Neural cell (in vitro differentiated cells): ENCODE data around the gene FSIP2.

Experiments
- EP300 ChIP-seq: fragments of 450-650 bp; conservative IDR thresholded peaks from 2 replicates; pipeline ENCODE4 v1.6.1; 2014; ENCODE audit warnings: antibody characterized with exemption, mild to moderate bottlenecking, moderate library complexity; ENCODE audit not compliant: poor library complexity, severe bottlenecking
- POLR2AphosphoS5 ChIP-seq: IDR thresholded peaks from 2 replicates; pipeline ENCODE4 v1.6.1; 2012
- RAD21 ChIP-seq: fragments of 450-650 bp; conservative IDR thresholded peaks from 2 replicates; pipeline ENCODE4 v1.6.1; 2014; ENCODE audit warnings: antibody characterized with exemption, mild to moderate bottlenecking, moderate library complexity
- TF ChIP-seq, protein P1 (sequence below): fragments of 450-650 bp; IDR thresholded peaks from 2 replicates; pipeline ENCODE4 v1.5.1; 2014; ENCODE audit warnings: antibody characterized with exemption, mild to moderate bottlenecking, moderate library complexity; ENCODE audit not compliant: poor library complexity, severe bottlenecking

DNA sequence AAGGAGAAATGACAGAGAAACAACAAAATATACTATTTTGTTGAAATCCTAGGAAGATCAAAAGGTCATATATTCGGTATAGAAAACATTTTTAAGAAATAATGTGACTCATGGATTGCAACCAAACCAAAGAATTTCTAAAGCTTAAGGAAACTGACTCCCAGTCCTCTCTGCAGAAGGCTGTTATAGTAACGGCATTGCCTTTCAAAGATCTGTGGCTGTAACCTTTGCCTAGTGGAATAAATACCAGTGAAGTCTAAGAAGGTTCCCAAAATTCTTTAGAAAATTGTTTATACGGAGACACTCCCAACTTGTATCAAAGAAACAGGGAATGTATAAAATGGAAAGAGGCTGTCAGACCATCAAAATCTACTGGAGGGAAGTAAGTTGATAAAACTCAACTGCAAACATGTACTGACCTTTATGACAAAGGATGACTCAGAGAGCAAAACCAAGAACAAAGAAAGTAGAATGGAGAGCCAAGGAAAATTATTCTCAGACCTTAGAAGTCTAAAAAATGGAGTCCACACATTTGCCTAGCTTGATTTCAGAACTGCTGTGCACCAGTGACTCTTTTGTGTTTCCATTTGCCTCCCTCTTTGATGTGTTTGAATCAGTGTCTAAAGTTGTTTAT, 48.6 kb upstream of the FSIP2 start:
- TF ChIP-seq, protein P1, sequence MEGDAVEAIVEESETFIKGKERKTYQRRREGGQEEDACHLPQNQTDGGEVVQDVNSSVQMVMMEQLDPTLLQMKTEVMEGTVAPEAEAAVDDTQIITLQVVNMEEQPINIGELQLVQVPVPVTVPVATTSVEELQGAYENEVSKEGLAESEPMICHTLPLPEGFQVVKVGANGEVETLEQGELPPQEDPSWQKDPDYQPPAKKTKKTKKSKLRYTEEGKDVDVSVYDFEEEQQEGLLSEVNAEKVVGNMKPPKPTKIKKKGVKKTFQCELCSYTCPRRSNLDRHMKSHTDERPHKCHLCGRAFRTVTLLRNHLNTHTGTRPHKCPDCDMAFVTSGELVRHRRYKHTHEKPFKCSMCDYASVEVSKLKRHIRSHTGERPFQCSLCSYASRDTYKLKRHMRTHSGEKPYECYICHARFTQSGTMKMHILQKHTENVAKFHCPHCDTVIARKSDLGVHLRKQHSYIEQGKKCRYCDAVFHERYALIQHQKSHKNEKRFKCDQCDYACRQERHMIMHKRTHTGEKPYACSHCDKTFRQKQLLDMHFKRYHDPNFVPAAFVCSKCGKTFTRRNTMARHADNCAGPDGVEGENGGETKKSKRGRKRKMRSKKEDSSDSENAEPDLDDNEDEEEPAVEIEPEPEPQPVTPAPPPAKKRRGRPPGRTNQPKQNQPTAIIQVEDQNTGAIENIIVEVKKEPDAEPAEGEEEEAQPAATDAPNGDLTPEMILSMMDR = no peak
- no peak for TF ChIP-seq EP300
- TF ChIP-seq RAD21 = no peak
- TF ChIP-seq POLR2AphosphoS5 = no peak
